HG03159 (cell line): ENCODE data around the gene RRP8.
A peak's percentile ranks its signal among the peaks of the same experiment; 100 is the strongest.

Experiments used
- ATAC-seq: cut with Tn5 transposase; IDR thresholded peaks from one replicate; pipeline ENCODE4 v1.9.1; 2021; ENCODE audit warnings: mild to moderate bottlenecking, moderate library complexity; ENCODE audit not compliant: unreplicated experiment

RRP8 gene

DNA sequence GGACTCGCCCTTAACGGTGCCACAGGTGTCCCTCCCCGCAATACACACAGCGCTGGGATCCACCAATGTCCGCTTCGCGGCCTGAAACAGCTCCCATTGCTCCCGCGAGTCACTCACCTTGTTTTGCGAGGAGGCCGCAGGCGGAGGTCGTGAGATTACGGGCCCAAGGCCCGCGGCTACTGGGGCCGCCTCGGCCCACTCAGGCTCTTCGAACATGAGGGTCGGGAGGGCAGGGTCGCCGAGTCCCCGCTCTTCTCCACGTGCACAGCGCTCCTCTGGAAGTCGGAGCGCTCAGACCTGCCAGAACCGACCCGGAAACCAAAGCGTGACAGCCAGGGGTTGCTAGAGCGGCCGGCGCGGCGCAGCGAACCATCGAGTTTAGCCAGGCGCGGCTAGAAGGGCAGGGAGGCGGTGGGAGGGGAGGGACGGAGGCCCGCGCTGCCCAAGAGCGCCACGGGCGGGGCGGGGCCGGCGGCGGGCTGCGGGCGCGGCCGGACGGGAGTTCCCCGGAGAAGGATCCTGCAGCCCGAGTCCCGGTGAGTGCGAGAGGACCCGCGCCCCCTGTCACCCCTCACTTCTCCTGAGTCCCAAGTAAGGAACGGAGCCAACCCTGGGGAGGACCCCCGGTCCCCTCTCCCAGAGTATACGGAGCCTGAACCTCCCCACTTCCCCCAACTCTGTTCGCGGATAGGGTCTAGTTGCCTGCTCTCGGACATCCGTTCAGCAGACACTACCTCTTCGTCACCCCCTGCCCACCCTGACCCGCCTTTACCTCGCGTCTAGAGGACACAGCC is at the start of gene RRP8, which contains the start of gene ILK:
TSS of gene RRP8 (minus strand) at position 330 of the 794 bp plus-strand sequence. CDS start at position 216, 114 bp downstream.
TSS of gene ILK (plus strand) at position 488 of the 794 bp plus-strand sequence. CDS start 498 bp downstream, outside the sequence.
- peak; percentile 76 for ATAC-seq

DNA sequence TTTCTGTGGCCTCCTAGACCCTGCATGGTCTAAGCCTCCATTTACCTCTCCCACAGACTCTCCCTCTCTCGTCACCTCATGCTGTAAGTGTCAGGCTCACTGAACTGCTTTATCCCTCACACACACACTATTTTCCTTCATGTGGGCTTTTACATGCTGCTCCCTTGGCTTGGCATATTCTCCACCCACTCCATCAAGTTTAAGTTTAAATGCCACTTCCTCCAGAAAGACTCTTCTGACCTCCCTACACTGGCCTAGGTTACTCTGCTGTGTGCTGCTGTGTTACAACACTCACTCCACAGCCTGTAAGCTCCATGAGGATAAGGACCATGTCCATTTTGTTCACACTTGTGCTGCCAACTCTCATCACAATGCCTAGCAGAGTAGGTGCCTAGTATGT is 49.7 kb upstream of the RRP8 start:
- ATAC-seq, result no peak

DNA sequence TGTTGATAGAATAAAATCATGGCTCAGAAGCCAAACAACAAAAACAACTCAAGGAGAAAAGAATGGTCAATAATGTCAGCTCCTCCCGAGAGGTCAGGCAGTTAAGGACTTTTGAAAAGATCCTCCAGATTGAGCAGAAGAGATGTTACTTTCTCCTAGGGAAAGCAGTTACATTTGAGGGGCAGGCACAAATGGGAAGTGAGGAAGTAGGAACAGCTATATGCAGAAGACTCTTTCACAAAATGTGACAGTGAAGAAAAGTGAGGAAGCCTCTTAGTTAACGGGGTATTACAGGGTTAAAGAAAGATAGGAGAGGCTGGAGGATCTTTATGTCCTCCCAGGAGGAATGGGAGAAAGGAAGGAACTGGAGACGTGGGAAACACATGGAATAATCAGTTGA is 48.8 kb upstream of the RRP8 start:
- no peak for ATAC-seq

DNA sequence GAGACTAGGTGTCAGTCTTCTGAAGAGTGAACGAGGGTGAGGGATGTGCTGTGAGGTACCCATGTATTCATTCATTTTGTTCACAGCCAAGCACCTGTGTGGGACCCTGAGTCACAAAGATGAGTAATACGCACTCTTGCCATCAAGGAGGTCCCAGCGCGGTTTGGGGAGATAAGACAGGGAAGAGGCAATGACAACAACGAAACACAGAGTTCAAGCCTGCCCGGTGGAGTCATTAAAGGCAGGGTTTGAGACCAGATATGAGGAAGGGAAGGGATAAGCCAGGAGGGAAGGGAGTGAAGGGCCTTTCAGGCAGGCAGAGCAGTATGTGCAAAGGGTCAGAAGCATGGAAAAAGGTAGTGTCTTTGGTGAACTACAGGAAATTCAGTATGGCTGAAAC is 47.6 kb upstream of the RRP8 start:
- ATAC-seq, result no peak

DNA sequence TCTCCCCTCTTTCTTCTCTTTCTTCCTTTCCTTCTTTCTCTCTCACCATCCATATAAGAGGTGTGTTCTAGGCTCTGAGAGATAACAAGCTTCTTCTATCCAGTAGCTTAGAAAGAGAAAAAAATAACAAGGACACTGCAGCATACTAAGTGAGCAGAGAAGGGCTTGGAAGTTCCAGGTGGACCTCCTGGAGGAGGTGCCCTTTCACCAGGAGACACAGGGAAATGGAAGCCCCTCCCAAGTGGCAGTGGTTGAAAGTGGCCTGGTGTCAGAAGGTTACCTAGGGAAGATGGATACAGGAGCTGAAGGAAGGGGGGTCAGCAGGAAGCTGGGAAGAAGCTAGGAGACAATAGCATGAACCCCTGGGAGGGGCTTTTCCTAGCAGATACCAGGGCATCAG is 46.7 kb upstream of the RRP8 start:
- no peak for ATAC-seq

DNA sequence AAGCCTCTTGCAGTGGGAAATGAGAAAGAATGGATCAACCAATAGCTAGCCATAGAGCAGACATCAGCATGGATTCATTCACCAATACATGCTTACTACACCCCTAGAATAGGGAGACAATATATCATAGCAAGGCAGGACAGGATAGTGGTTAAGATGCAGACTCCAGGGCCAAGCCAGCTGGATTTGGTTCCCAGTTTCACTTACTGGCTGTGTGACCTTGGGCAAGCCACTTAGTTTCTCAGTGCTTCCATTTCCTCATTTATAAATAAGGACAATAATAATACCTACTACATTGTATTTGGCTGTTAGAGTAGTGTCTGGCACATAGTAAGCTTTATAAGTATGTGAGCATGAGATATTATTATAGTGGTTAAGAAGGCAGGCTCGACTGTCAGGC is 45.1 kb upstream of the RRP8 start:
- ATAC-seq, result no peak

DNA sequence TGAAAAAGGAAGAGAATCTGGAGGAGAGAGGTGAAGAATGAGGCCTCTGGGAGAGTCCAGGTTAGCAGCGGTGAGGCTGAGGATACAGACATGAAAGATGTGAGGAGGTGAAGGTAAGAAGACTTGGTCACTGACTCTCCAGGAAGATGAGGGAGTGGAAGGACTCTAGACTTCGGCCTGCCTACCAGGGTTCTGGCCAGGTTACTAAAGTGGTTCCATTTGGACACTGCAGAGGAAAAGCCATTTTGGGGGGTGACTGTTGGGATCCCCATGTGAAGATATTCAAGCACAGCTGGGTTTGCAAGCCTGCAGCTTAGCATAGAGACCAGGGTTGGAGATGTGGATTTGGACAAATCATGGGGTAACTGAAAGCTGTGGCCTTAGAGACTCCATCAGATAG is 44.4 kb upstream of the RRP8 start:
- no peak for ATAC-seq

DNA sequence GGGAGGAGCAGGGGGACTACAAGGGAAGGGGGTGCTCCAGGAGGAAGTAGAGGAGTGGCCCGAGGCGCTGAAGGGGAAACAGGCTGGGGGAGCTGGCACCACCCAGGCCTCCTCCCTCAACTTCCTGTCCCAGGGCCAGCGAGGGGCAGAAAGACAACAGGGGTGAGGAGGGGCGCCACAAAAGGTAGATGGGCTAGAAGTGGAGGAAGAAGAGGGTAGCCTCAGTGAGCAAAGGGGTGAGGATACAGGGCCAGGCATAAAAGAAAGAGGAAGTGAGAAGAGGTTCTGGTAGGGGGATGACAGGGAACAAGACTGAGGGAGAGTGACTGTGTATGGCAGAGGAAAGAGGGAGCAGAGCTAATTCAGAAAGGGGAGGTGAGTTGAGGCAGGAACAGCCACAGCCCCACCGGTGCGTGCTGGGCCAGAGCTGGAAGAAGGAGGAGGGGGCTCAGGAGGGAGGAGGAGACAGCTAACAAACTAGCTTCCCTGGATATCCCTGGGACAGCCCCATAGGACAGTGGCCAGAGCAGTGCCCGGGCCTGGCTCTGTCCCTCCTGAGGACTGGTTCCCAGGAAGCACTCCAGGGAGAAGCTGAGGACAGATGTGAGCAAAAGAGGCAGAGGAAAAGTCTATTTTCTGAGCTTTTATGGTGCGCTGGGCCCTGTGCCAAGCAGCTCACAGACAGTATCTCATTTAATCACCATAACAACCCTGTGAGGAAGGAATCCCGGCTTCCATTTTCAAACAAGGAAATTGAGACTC is 43.7 kb upstream of the RRP8 start:
- peak; percentile 92 for ATAC-seq

DNA sequence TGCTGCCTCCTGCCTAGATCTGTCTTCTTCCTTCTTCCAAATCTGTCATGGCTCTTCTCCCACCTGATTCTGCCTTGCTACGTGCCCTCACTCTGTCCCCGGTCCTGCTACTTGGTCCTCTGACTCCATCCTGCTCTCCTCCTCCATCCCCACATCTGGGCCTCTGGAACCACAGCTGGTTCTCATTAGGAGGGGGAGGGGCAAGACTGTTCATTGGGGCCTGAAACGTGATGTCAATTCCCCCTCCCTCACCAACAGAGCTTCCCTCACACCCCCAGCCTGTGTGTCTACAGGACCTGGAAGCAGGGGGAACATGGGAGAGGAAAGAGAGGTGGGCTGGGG is 43.1 kb upstream of the RRP8 start:
- no peak for ATAC-seq

DNA sequence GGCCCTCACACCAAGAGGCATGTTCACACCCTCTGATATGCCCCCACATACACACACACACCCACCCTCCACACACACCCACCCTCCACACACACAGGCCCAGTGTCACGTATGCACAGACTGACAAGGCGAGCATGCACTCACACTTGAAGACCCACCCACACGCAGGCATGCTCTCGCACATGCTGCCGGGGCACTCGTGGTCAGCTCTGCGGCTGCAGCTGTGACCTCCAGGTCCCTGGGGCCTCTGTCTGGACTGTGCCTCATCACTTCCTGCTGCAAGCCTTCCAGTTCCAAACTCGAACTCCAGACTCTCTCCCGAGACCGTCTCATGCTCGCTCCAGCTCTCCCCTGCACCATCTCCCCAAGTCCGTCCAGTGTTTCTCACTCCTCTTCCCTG is 42.7 kb upstream of the RRP8 start:
- ATAC-seq, result no peak

DNA sequence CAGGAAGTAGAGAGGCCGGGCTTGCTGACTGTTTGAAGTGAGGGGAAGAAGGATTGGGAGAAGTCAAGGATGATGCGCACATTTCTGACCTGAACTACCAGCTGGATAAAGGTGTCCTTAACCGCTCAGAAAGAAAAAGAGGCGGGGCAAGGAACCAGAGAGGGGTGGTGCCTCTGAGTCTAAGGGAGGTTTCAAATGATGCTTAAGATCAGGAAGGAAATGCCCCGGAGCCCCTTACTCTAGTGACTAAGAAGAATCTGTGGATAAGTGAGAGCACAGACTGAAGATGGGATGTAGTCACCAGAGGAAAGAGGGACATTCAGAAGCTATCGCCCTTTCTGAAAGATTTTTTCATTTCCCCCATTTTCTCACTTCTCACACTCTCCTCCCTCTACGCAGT is 39.5 kb upstream of the RRP8 start:
- ATAC-seq, result no peak

DNA sequence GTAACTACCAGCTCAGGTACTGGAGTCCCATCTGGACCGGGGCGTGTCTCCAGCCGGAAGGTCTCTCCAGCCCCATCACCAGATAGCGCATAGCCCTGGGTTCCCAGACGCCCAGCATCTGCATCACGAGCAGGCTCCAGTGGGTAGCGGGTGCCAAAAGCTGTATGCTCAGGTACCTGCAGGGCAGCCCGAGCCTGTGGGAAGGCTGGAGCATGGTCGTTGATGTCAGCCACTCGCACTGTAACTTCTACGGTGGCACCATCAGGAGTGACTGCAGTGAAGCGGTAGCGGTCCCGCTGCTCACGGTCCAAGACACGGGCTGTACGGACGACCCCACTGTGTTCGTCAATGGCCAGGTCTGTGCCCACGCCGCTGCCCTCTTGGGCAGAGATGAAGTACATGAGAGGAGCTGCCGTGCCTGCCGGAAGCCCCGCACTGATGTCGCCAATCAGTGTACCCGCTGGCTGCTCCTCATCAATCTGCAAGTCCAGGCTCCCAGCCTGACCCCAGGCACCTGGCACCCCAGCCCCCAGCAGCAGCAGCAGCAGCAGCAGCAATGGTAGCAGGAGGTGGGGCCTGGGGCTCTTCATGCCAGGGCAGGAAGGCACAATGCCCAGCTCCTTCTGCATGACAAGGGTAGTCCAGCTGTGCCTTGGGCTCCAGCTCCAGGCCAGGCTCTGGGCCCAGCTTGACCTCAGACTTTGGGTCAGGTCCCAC is 37.7 kb upstream of the RRP8 start:
- no peak for ATAC-seq

DNA sequence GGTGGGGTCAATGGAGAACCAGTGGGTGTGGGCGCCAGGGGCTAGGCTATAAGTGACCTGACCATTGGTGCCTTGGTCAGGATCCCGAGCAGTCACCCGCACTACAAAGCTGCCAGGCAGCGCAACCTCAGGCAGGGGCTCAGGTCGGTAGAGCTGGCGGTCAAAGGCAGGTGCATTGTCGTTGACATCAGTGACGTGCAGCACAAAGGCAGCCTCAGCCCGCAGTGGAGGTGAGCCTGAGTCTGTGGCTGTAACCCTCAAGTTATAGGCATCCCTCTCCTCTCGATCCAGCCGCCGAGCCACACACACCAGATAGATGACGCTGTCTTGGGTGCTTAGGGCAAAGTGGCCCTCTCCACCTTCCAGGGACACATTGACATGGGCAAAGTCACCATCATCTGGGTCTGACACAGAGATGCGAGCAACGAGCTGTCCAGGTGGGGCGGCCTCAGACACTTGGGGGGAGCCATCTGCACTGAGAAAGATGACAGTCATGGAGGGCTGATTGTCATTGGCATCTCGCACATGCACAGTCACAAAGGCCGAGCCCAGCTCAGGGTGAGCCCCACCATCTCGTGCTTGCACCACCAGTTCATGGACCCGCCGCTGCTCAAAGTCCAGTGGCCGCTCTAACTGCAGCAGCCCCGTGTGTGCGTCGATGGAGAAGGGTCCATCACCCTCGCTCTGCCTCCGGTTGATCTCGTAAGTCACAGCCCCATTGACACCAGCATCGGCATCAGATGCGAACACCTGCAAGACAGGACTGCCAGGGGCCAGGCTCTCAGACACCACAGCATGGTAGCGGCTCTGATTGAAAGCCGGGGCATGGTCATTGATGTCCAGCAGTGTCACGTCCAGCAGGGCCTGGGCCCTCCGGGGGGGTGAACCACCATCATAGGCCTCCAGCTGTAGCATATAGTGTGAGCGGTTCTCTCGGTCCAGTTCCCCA is 36.9 kb upstream of the RRP8 start:
- no peak for ATAC-seq

DNA sequence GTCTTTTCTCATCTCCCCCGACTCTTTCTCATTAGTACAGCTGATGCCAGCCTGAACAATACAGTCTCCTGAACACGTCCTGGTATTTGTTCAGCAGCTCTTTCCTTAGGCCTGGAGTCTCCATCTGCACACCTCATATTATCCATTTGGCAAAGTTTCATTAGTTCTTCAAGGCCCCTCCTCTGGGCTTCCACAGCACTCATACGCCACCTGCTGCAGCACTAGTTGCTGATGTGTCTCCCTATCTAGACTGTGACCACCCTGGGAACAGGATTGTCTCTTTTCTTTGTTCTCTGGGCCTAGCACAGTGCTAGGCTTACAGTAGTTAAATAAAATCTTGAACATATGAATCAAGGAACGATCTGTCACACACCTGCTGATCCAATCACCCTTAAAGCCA is 35.0 kb upstream of the RRP8 start:
- no peak for ATAC-seq

DNA sequence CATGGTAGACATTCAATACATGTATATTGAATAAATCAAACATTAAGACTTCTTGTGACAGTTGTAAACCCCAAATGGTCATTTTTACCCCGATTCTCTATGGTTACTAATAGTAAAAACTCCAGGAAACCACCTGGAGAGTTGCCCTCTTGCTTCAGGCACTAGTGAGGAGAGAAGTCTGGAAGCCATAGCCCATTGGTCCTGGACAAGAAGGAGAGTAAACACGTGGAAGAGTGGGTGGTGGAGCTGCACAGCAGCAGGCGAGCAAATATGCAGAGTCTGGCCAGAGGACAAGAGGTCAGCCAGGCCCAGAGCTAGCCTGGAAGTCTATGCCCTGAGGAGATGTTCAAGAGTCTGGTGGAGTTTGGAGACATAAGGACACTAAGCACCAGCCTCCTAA is 34.5 kb upstream of the RRP8 start:
- no peak for ATAC-seq

DNA sequence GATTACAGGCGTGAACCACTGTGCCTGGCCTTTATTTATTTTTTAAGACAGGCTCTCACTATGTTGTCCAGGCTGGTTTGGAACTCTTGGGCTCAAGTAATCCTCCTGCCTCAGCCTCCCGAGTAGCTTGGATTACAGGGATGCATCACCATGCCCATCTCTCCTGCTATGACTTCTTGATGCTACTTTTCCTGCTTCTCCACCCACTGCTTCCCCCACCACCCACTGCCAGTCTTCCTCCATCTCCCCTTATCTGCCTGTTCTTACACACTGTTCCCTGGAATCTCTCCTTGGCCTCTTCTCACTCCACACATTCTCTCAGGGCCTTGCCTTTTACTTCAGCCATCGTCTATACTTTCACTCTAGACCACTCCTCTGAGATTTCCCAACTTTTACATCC is 33.1 kb upstream of the RRP8 start:
- no peak for ATAC-seq

DNA sequence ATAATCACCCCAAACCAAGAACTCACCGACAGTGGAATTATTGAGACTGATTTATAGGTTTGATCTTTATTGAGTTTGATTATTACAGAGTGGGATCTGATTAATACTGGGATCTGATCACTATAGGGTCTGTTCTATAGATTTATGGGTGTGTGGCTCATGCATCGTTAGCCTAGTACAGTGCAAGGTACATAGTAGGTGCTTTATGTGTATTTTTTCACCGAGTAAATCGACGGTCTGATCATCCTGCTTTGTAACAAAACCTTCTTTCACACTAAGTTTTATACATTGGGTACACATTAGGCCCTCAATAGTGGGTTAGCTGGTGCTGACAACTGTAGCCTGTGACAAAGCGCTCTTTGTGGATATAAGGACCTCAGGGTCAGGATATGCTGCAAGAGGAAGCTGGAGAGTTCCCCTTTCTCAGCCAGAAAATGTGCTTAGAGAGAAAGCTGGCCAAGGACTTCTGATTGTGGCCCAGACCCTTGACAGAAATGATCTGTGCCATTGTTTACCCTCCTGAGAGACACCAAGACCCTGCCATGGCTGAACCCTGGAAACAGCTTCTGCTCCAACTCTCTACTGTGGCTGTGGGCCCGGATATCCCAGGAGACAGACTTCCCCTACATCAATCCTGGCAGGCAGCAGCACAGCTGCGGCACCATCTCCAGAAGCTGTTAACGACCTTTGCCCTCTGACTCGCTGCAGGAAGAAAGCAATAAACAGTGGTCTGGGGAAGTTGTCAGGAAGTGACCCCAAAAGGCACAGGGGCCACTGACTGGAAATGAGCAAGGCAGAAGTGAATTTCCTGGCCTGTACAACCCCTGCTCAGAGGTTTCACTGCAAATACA is 31.9 kb upstream of the RRP8 start:
- ATAC-seq, result no peak

DNA sequence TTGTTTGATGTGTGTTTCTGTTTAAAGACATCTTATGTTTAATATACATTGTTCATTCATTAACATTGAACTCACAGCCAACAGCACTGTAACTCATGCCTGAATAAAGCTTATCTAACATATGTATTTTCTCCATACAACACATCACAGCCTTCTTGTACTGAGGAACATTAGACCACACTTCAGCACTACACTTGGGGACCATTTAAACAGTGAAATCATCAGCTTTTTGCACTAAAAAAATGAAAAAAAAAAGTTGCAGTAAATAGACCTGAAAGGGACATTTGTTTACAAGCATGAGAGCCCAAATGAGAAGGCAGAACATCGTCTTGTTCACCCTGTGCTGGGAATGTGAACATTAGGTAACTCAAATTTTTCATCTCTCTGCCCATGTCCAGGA is 31.1 kb upstream of the RRP8 start:
- no peak for ATAC-seq
